AG04450 (cell line): ENCODE data around the gene NKX6-2. TPM values are rescaled to one million over a fixed set of nuclear protein-coding genes. Genes with fewer than 3 reads are reported as not detected.

Experiments
- CTCF ChIA-PET: fragments of 300-600, 350-600 bp; formaldehyde crosslinking; extraction: SDS; loops from one replicate; lab custom pipeline; 2022; ENCODE audit warnings: antibody characterized with exemption, inconsistent platforms; lab: Charles Lee
- POLR2A ChIA-PET: fragments of 350-600 bp; formaldehyde crosslinking; extraction: SDS; loops from one replicate; lab custom pipeline; 2021; ENCODE audit warnings: antibody characterized with exemption, inconsistent platforms; lab: Yijun Ruan, JAX
- DNase-seq: peaks from one replicate; pipeline ENCODE4 v3.0.0-alpha.2; 2011; ENCODE audit warnings: low read depth, low spot score
- H3K27ac ChIP-seq: one replicate; pipeline ENCODE4 v1.5.1; 2012; ENCODE audit warnings: low read depth, low read length, control low read depth
- H3K27me3 ChIP-seq: one replicate; pipeline ENCODE4 v1.6.0; 2012; ENCODE audit warnings: low read length; ENCODE audit not compliant: control insufficient read depth, insufficient read depth
- H3K4me3 ChIP-seq: 2 replicates; pipeline ENCODE4 v1.5.1; 2011; ENCODE audit warnings: mild to moderate bottlenecking, low read depth, low read length, control low read depth
- H3K9me3 ChIP-seq: 2 replicates; pipeline ENCODE4 v1.5.1; 2012; ENCODE audit warnings: low read length; ENCODE audit not compliant: control insufficient read depth, insufficient read depth
- polyA plus RNA-seq: library from polyadenylated mRNA; depleted of rRNA; stranded (reverse); fragments of >200 nt; gene quantifications from 2 replicates; pipeline ENCODE4 v1.2.3, GENCODE V29; 2011
- TF ChIP-seq, protein P1 (sequence below): IDR thresholded peaks from 2 replicates; pipeline ENCODE4 v1.5.1; 2011; ENCODE audit warnings: low read depth, low read length, control low read depth, inconsistent platforms

Gene NKX6-2
- polyA plus RNA-seq, 1 experiment: not detected

DNA sequence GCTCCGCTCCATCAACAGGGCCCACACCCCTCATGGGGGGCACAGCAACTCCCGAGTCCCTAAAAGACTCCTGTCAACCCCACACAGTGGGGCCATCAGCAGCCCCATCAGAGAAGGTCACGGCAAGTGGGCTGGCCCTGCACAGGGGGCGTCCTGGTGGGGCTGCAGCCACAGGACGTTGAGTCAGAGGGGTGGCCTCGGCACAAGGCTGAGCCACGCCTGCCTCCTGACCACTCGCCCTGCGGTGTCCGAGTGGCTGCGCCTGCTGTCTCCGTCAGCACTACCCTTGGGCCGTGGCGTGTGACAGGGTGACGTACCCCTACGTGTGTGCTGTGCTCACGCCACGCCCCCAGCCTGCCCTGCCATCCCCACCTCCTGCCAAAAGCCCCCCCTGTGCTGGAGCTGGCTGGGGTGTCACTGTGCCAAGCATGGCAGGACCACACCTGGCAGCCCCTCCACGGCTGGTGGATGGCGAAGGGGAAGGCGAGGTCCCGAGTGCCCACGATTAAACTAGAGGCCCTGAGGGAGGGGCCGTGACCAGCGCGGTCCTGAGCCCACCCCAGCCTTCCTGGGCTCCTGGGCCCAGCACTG lies 26.0 kb upstream of the NKX6-2 start:
- ChIA-PET POLR2A (no interaction called here), CTCF (no interaction called here)
- no peaks in the 10 kb centered on the region; the same call in 1 of the 2 replicates for H3K9me3 ChIP-seq
- DNase-seq: no peak
- no peak overlapping the region for H3K4me3 ChIP-seq
- no peak overlapping the region for H3K27ac ChIP-seq
- peaks cover 2% of the 10 kb centered on the region for H3K27me3 ChIP-seq
- TF ChIP-seq, protein P1, sequence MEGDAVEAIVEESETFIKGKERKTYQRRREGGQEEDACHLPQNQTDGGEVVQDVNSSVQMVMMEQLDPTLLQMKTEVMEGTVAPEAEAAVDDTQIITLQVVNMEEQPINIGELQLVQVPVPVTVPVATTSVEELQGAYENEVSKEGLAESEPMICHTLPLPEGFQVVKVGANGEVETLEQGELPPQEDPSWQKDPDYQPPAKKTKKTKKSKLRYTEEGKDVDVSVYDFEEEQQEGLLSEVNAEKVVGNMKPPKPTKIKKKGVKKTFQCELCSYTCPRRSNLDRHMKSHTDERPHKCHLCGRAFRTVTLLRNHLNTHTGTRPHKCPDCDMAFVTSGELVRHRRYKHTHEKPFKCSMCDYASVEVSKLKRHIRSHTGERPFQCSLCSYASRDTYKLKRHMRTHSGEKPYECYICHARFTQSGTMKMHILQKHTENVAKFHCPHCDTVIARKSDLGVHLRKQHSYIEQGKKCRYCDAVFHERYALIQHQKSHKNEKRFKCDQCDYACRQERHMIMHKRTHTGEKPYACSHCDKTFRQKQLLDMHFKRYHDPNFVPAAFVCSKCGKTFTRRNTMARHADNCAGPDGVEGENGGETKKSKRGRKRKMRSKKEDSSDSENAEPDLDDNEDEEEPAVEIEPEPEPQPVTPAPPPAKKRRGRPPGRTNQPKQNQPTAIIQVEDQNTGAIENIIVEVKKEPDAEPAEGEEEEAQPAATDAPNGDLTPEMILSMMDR: no peak

- POLR2A ChIA-PET: no interaction called here
- CTCF ChIA-PET: no interaction called here
- TF ChIP-seq, protein P1: no peak
- no peaks in the 10 kb centered on the region; the same call in 1 of the 2 replicates for H3K9me3 ChIP-seq
- H3K27me3 ChIP-seq: peaks cover 2% of the 10 kb centered on the region
- DNase-seq: no peak
- no peak overlapping the region for H3K4me3 ChIP-seq
- H3K27ac ChIP-seq: no peak overlapping the region
Measured at GRCh38 chr10:132810807-132811700, 25.1 kb upstream of the NKX6-2 start.

- TF ChIP-seq, protein P1: no peak
- peaks cover 8% of the 10 kb centered on the region for H3K27me3 ChIP-seq
- ChIA-PET CTCF (interaction anchor here (0.5 kb wide), 2 partner anchors 15 to 594 kb away, joined by 4 to 7 read pairs; no protein-coding TSS in a partner anchor), POLR2A (no interaction called here)
- H3K9me3 ChIP-seq: no peaks in the 10 kb centered on the region; the same call in 1 of the 2 replicates
- no peak overlapping the region for H3K4me3 ChIP-seq
- DNase-seq: no peak
- no peak overlapping the region for H3K27ac ChIP-seq
Measured at GRCh38 chr10:132810141-132810806, 24.3 kb upstream of the NKX6-2 start.

DNA sequence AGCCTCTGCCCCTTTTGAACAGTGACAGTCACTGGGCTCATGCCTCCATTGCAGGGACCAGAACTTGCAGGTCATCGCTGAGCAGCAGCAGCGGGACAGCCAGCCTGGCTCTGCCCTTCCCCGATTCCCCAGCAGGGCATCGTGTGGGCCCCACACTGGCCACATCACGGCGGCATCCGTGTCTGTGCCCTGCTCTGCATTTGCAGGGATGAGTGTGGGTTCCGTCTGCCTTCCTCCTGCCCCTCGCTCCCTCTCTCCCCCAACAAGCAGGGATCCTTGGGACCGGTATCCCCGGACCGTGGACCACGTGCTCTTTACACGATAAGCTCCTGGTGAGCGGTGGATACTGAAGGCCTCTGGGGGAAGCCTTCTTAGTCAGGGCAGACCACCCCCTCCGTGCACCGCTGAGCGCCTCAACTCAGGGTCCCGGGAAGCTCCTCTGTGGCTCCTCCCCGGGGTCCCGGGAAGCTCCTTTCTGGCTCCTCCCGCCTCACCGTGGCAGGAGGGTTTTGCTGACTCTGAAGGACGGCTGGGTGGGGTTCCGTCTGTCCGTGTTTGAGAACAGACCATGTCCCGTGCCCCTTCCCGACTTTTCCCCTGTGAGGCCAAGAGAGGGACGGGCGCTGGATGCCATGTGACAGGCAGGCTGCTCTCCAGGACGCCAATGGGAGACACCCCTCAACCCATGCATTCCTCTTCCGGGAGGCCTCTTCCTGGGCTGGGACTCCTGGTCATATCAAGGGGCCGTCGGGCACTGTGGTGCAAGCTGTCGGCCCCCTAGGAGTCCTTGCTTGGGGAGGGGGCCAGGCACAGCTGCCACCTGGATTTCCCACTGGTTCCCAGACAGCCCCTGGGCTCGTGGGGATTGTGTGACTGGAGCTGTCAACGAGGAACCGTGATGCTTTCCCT lies 23.5 kb upstream of the NKX6-2 start:
- Histone ChIP-seq H3K9me3 (no peaks in the 10 kb centered on the region; the same call in 1 of the 2 replicates), H3K27me3 (peaks cover 13% of the 10 kb centered on the region), H3K4me3 (no peak overlapping the region), H3K27ac (no peak overlapping the region)
- TF ChIP-seq, protein P1: no peak
- DNase-seq: no peak
- ChIA-PET CTCF (interaction anchor here (0.5 kb wide), 2 partner anchors 14 to 593 kb away, joined by 4 to 7 read pairs; no protein-coding TSS in a partner anchor), POLR2A (no interaction called here)
